Neural progenitor cell (in vitro differentiated cells): Measurements from ENCODE around the gene CNTNAP2. TPM values are rescaled to one million over a fixed set of nuclear protein-coding genes. Genes with fewer than 3 reads are reported as not detected.
A peak's percentile ranks its signal among the peaks of the same experiment; 100 is the strongest.

Experiments used
- DNase-seq: peaks from one replicate; pipeline ENCODE4 v3.0.0-alpha.2; 2016; ENCODE audit warnings: low spot score
- H2AFZ ChIP-seq: fragments of 200-600 bp; sonication (generic); replicated peaks from 2 replicates; pipeline ENCODE4 v1.6.1; 2016; ENCODE audit warnings: antibody characterized with exemption
- H3F3A ChIP-seq: fragments of 200-600 bp; sonication (generic); 2 replicates; pipeline ENCODE4 v1.6.1; 2016; ENCODE audit warnings: antibody characterized with exemption, low read depth
- H3K27ac ChIP-seq: fragments of 200-600 bp; sonication (generic); 2 replicates; pipeline ENCODE4 v1.5.1; 2016; ENCODE audit warnings: mild to moderate bottlenecking
- H3K27me3 ChIP-seq: fragments of 200-600 bp; sonication (generic); 2 replicates; pipeline ENCODE4 v1.6.1; 2016; ENCODE audit warnings: mild to moderate bottlenecking, moderate library complexity
- H3K36me3 ChIP-seq: fragments of 200-600 bp; sonication (generic); 2 replicates; pipeline ENCODE4 v1.5.1; 2016
- H3K4me1 ChIP-seq: fragments of 200-600 bp; sonication (generic); 2 replicates; pipeline ENCODE4 v1.6.1; 2016; ENCODE audit warnings: mixed run types
- H3K4me2 ChIP-seq: fragments of 200-600 bp; sonication (generic); 2 replicates; pipeline ENCODE4 v1.6.1; 2016
- H3K4me3 ChIP-seq: fragments of 200-600 bp; sonication (generic); 2 replicates; pipeline ENCODE4 v1.5.1; 2016
- H3K79me2 ChIP-seq: fragments of 200-600 bp; sonication (generic); 2 replicates; pipeline ENCODE4 v1.6.1; 2016; ENCODE audit warnings: low read depth
- H3K9ac ChIP-seq: fragments of 200-600 bp; sonication (generic); 2 replicates; pipeline ENCODE4 v1.6.1; 2016
- H3K9me3 ChIP-seq: fragments of 200-600 bp; sonication (generic); 2 replicates; pipeline ENCODE4 v1.5.1; 2016; ENCODE audit warnings: low read depth
- H4K20me1 ChIP-seq: fragments of 200-600 bp; sonication (generic); 2 replicates; pipeline ENCODE4 v1.6.1; 2016; ENCODE audit warnings: low read depth
- H3K27ac Mint-ChIP-seq: 3 replicates; pipeline ENCODE4 v1.8.0; 2021; ENCODE audit warnings: mixed read lengths
- H3K27me3 Mint-ChIP-seq: 2 replicates; pipeline ENCODE4 v1.8.0; 2022; ENCODE audit warnings: low read depth, mild to moderate bottlenecking, inconsistent platforms, moderate library complexity, mixed read lengths; ENCODE audit not compliant: insufficient read depth
- H3K36me3 Mint-ChIP-seq: 3 replicates; pipeline ENCODE4 v1.8.0; 2021; ENCODE audit warnings: mixed read lengths
- H3K4me1 Mint-ChIP-seq: 3 replicates; pipeline ENCODE4 v1.8.0; 2021; ENCODE audit warnings: mixed read lengths
- H3K4me3 Mint-ChIP-seq: 3 replicates; pipeline ENCODE4 v1.8.0; 2021; ENCODE audit warnings: mild to moderate bottlenecking, moderate library complexity, mixed read lengths
- H3K9me3 Mint-ChIP-seq: 3 replicates; pipeline ENCODE4 v1.8.0; 2020; ENCODE audit warnings: mixed read lengths
- CTCF ChIP-seq: fragments of 200-600 bp; sonication (generic); IDR thresholded peaks from 2 replicates; pipeline ENCODE4 v1.5.1; 2017; ENCODE audit warnings: antibody characterized with exemption, mild to moderate bottlenecking
- EZH2 ChIP-seq: fragments of 200-600 bp; sonication (generic); IDR thresholded peaks from 2 replicates; pipeline ENCODE4 v1.6.1; 2017; ENCODE audit warnings: antibody characterized with exemption, mild to moderate bottlenecking, moderate library complexity
- EZH2phosphoT487 ChIP-seq: fragments of 200-600 bp; sonication (generic); IDR thresholded peaks from 2 replicates; pipeline ENCODE4 v1.6.1; 2017; ENCODE audit warnings: antibody characterized with exemption
- total RNA-seq: library from RNA; depleted of rRNA; stranded (reverse); fragments of >200 nt; gene quantifications from 2 replicates; pipeline ENCODE4 v1.2.3, GENCODE V29; 2015; ENCODE audit warnings: low replicate concordance

The CNTNAP2 gene
- total RNA-seq, 1 donor from 2014 or later: 126 TPM

GRCh38 chr7:148403466-148403993 is 2286.9 kb downstream of the CNTNAP2 start:
- Mint-ChIP-seq H3K27ac (no peak overlapping the region), H3K36me3 (peaks cover 64% of the 10 kb centered on the region), H3K9me3 (peaks cover 24% of the 10 kb centered on the region), H3K4me1 (peaks cover 12% of the 10 kb centered on the region), H3K27me3 (peaks cover 3% of the 10 kb centered on the region), H3K4me3 (no peak overlapping the region)
- Histone ChIP-seq H3F3A (peaks cover 20% of the 10 kb centered on the region), H3K27me3 (no peaks in the 10 kb centered on the region), H2AFZ (no peak overlapping the region), H3K4me2 (no peak overlapping the region), H4K20me1 (peaks cover 2% of the 10 kb centered on the region), H3K4me3 (no peak overlapping the region), H3K9ac (no peak overlapping the region), H3K79me2 (peaks cover 95% of the 10 kb centered on the region), H3K4me1 (peaks cover 8% of the 10 kb centered on the region), H3K36me3 (no peaks in the 10 kb centered on the region), H3K9me3 (no peaks in the 10 kb centered on the region), H3K27ac (no peak overlapping the region)
- DNase-seq: no peak
- TF ChIP-seq EZH2phosphoT487 (no peak), EZH2 (no peak), CTCF (no peak)

- H3K4me2 ChIP-seq: no peak overlapping the region
- H3K9me3 ChIP-seq: no peaks in the 10 kb centered on the region
- peaks cover 2% of the 10 kb centered on the region for H3F3A ChIP-seq
- Mint-ChIP-seq H3K9me3 (peaks cover 25% of the 10 kb centered on the region), H3K4me3 (no peak overlapping the region), H3K27me3 (peaks cover 2% of the 10 kb centered on the region), H3K27ac (no peak overlapping the region), H3K36me3 (peaks cover 68% of the 10 kb centered on the region), H3K4me1 (no peaks in the 10 kb centered on the region)
- H3K79me2 ChIP-seq: peaks cover 72% of the 10 kb centered on the region
- H3K9ac ChIP-seq: no peak overlapping the region
- peaks cover 5% of the 10 kb centered on the region for H3K36me3 ChIP-seq
- H2AFZ ChIP-seq: no peak overlapping the region
- TF ChIP-seq EZH2phosphoT487 (no peak), CTCF (no peak), EZH2 (no peak)
- no peak for DNase-seq
- no peaks in the 10 kb centered on the region for H4K20me1 ChIP-seq
- no peaks in the 10 kb centered on the region for H3K4me1 ChIP-seq
- no peak overlapping the region for H3K4me3 ChIP-seq
- H3K27ac ChIP-seq: peak overlapping the region; percentile 13
- no peaks in the 10 kb centered on the region for H3K27me3 ChIP-seq
Observed at GRCh38 chr7:148408307-148408706, 2291.7 kb downstream of the CNTNAP2 start.

GRCh38 chr7:148410905-148411304 is 2294.3 kb downstream of the CNTNAP2 start:
- Histone ChIP-seq H3K9me3 (no peaks in the 10 kb centered on the region), H3K27me3 (no peaks in the 10 kb centered on the region), H3K4me3 (no peak overlapping the region), H3K4me1 (no peaks in the 10 kb centered on the region), H3K9ac (no peak overlapping the region), H3K36me3 (peaks cover 8% of the 10 kb centered on the region), H3K27ac (no peak overlapping the region), H3K79me2 (peaks cover 50% of the 10 kb centered on the region), H3K4me2 (no peak overlapping the region), H4K20me1 (peaks cover 7% of the 10 kb centered on the region), H3F3A (peaks cover 2% of the 10 kb centered on the region), H2AFZ (no peak overlapping the region)
- Mint-ChIP-seq H3K9me3 (peaks cover 13% of the 10 kb centered on the region), H3K27me3 (peaks cover 1% of the 10 kb centered on the region), H3K36me3 (peaks cover 72% of the 10 kb centered on the region), H3K27ac (no peak overlapping the region), H3K4me3 (no peak overlapping the region), H3K4me1 (peaks cover 2% of the 10 kb centered on the region)
- TF ChIP-seq CTCF (no peak), EZH2phosphoT487 (no peak), EZH2 (no peak)
- no peak for DNase-seq
